Sigmoid colon (tissue), 7 donors: Measurements from ENCODE around the gene STK17B. TPM values are rescaled to one million over a fixed set of nuclear protein-coding genes. Genes with fewer than 3 reads are reported as not detected.

Source experiments
- DNase-seq: peaks from one replicate; pipeline ENCODE4 v3.0.0-alpha.2; 2019
- H3K27ac ChIP-seq, 4 donors: fragments of 200-600 bp; sonication (generic); one replicate each; pipeline ENCODE4 v1.5.1; 2016 to 2019; ENCODE audit warnings: mild to moderate bottlenecking in 1 of 4
- H3K27me3 ChIP-seq, 3 donors: fragments of 200-600 bp; sonication (generic); one replicate each; pipeline ENCODE4 v1.5.1; 2019; ENCODE audit warnings: mild to moderate bottlenecking in 1 of 3
- H3K36me3 ChIP-seq, 4 donors: fragments of 200-600 bp; sonication (generic); one replicate each; pipeline ENCODE4 v1.5.1; 2016 to 2019
- H3K4me1 ChIP-seq, 4 donors: fragments of 200-600 bp; sonication (generic); one replicate each; pipeline ENCODE4 v1.5.1; 2017 to 2019
- H3K4me3 ChIP-seq, 4 donors: fragments of 200-600 bp; sonication (generic); one replicate each; pipeline ENCODE4 v1.5.1; 2017 to 2019; ENCODE audit warnings: mild to moderate bottlenecking in 2 of 4, moderate library complexity in 1 of 4
- H3K9me3 ChIP-seq, 4 donors: fragments of 200-600 bp in 3 of 4; sonication (generic) in 3 of 4; one replicate each; pipeline versions ENCODE4 v1.5.1 to v1.6.1; 2013 to 2019
- CTCF ChIP-seq, 4 experiments: fragments of 450-650 bp in 3 of 4; fragments of 200-600 bp in 1 of 4; IDR thresholded peaks; one replicate each; pipeline ENCODE4 v1.5.1; 2016 to 2019; ENCODE audit warnings: antibody characterized with exemption in 4 of 4, mild to moderate bottlenecking in 3 of 4, moderate library complexity in 2 of 4
- EP300 ChIP-seq, 4 donors: sonication (generic); formaldehyde crosslinking; IDR thresholded peaks; one replicate each; pipeline ENCODE4 v1.6.1; 2017; ENCODE audit warnings: antibody characterized with exemption in 4 of 4
- POLR2A ChIP-seq, 2 donors: fragments of 450-650 bp; IDR thresholded peaks; one replicate each; pipeline ENCODE4 v1.6.1; 2016; ENCODE audit warnings: antibody characterized with exemption in 2 of 2, mild to moderate bottlenecking in 2 of 2, moderate library complexity in 2 of 2
- POLR2AphosphoS5 ChIP-seq, 4 donors: sonication (generic); formaldehyde crosslinking; IDR thresholded peaks; one replicate each; pipeline ENCODE4 v1.6.1; 2017; ENCODE audit warnings: antibody characterized with exemption in 4 of 4
- WGBS, 2 donors: extraction: QIAGEN DNeasy Blood & Tissue Kit; methylation state at CpG; one replicate each; pipeline ENCODE4 v1.1.7; 2013; 5-methylcytosine and 5-hydroxymethylcytosine counted together
- intact Hi-C: fragments of 100-400 bp; cut with DNase I; formaldehyde crosslinking; loops from one replicate; pipeline ENCODE4 v1.15.1; 2023
- polyA plus RNA-seq, 3 donors: library from polyadenylated mRNA; stranded (reverse); fragments of 200-250 nt; gene quantifications; one replicate each; pipeline ENCODE4 v1.2.3, GENCODE V29; 2013
- total RNA-seq, 4 donors: library from RNA; depleted of rRNA; stranded (reverse); fragments of >200 nt; gene quantifications; one replicate each; pipeline ENCODE4 v1.1.0, GENCODE V29; 2016
- donor health status: healthy with polysubstance abuse.
- donor health status: Bipolar disorder and iron deficiency.
- donor health status: healthy.

STK17B gene
- total and polyA plus RNA-seq, 7 donors, result 9.0 to 30.7 (median 13.5) TPM

- Histone ChIP-seq H3K27ac (no peak overlapping the region), H3K4me1 (no peaks in the 10 kb centered on the region), H3K4me3 (no peak overlapping the region), H3K9me3 (no peaks in the 10 kb centered on the region), H3K36me3 (no peaks in the 10 kb centered on the region), H3K27me3 (no peaks in the 10 kb centered on the region)
- TF ChIP-seq EP300 (IDR thresholded peaks at IDR 0.05), result no peak
- no peak for TF ChIP-seq POLR2A (IDR thresholded peaks at IDR 0.05)
- no peak for TF ChIP-seq CTCF (IDR thresholded peaks at IDR 0.05)
- TF ChIP-seq POLR2AphosphoS5 (IDR thresholded peaks at IDR 0.05), result no peak
- DNase-seq, result no peak
- WGBS, 2 donors, result 88 to 93% methylated on average over 3 of the region's 3 CpGs
- intact Hi-C loops, result no loop called here
Observed at GRCh38 chr2:196186266-196186980, 15.0 kb upstream of the STK17B start.

- DNase-seq, result no peak
- no peaks in the 10 kb centered on the region for H3K27me3 ChIP-seq
- H3K27ac ChIP-seq, result no peak overlapping the region
- no peaks in the 10 kb centered on the region for H3K4me1 ChIP-seq
- H3K9me3 ChIP-seq, result no peaks in the 10 kb centered on the region
- no peak overlapping the region for H3K4me3 ChIP-seq
- TF ChIP-seq POLR2AphosphoS5 (IDR thresholded peaks at IDR 0.05) (no peak), CTCF (IDR thresholded peaks at IDR 0.05) (no peak), POLR2A (IDR thresholded peaks at IDR 0.05) (no peak), EP300 (IDR thresholded peaks at IDR 0.05) (no peak)
- WGBS, 2 donors, result 94% methylated on average over 3 of the region's 3 CpGs
- no peaks in the 10 kb centered on the region for H3K36me3 ChIP-seq
- intact Hi-C loops, result no loop called here
Observed at GRCh38 chr2:196184921-196185320, 13.5 kb upstream of the STK17B start.

- intact Hi-C loops, result no loop called here
- no peak for TF ChIP-seq CTCF (IDR thresholded peaks at IDR 0.05)
- no peak for TF ChIP-seq EP300 (IDR thresholded peaks at IDR 0.05)
- TF ChIP-seq POLR2AphosphoS5 (IDR thresholded peaks at IDR 0.05), result no peak
- TF ChIP-seq POLR2A (IDR thresholded peaks at IDR 0.05), result no peak
- Histone ChIP-seq H3K27me3 (no peaks in the 10 kb centered on the region), H3K4me1 (no peaks in the 10 kb centered on the region), H3K27ac (no peak overlapping the region), H3K36me3 (no peaks in the 10 kb centered on the region), H3K4me3 (no peak overlapping the region), H3K9me3 (no peaks in the 10 kb centered on the region)
- 69 to 78% methylated on average over 5 of the region's 5 CpGs for WGBS, 2 donors
- DNase-seq, result no peak
Observed at GRCh38 chr2:196183528-196184231, 12.3 kb upstream of the STK17B start.

GRCh38 chr2:196183172-196183473 is 11.7 kb upstream of the STK17B start:
- DNase-seq, result no peak
- no peak overlapping the region for H3K4me3 ChIP-seq
- TF ChIP-seq CTCF (IDR thresholded peaks at IDR 0.05), result no peak
- no peak for TF ChIP-seq EP300 (IDR thresholded peaks at IDR 0.05)
- no peak for TF ChIP-seq POLR2AphosphoS5 (IDR thresholded peaks at IDR 0.05)
- no peak for TF ChIP-seq POLR2A (IDR thresholded peaks at IDR 0.05)
- WGBS, 2 donors, result 63 to 86% methylated on average over 3 of the region's 3 CpGs
- H3K27ac ChIP-seq, result no peak overlapping the region
- H3K4me1 ChIP-seq, result no peaks in the 10 kb centered on the region
- no peaks in the 10 kb centered on the region for H3K36me3 ChIP-seq
- no peaks in the 10 kb centered on the region for H3K27me3 ChIP-seq
- H3K9me3 ChIP-seq, result no peaks in the 10 kb centered on the region
- intact Hi-C loops, result no loop called here
